Fibroblast of lung (primary cell): ENCODE data around the gene MAP1B. TPM values are rescaled to one million over a fixed set of nuclear protein-coding genes. Genes with fewer than 3 reads are reported as not detected.

Experiments
- DNase-seq, 2 donors: peaks; one replicate each; pipeline versions ENCODE4 v3.0.0 to v3.0.0-alpha.2; 2010; ENCODE audit warnings: low read depth in 2 of 2
- H2AFZ ChIP-seq: 2 replicates; pipeline ENCODE4 v1.5.1; 2012; ENCODE audit warnings: low read length, control low read depth, inconsistent platforms
- H3K27ac ChIP-seq: 2 replicates; pipeline ENCODE4 v1.5.1; 2011; ENCODE audit warnings: low read length, control low read depth; ENCODE audit not compliant: insufficient read depth
- H3K27me3 ChIP-seq: 2 replicates; pipeline ENCODE4 v1.5.1; 2011; ENCODE audit warnings: mild to moderate bottlenecking, low read length; ENCODE audit not compliant: control insufficient read depth, insufficient read depth
- H3K36me3 ChIP-seq: 2 replicates; pipeline ENCODE4 v1.5.1; 2011; ENCODE audit warnings: low read length; ENCODE audit not compliant: control insufficient read depth, insufficient read depth
- H3K4me1 ChIP-seq: 2 replicates; pipeline ENCODE4 v1.5.1; 2011; ENCODE audit warnings: low read length; ENCODE audit not compliant: control insufficient read depth, insufficient read depth; ENCODE audit errors: extremely low read depth
- H3K4me2 ChIP-seq: 2 replicates; pipeline ENCODE4 v1.5.1; 2011; ENCODE audit warnings: low read length, control low read depth; ENCODE audit not compliant: insufficient read depth; ENCODE audit errors: extremely low read depth
- H3K4me3 ChIP-seq, 4 experiments: fragments of 200-600 bp in 1 of 4; sonication (generic) in 1 of 4; replicated peaks in 1 of 4; 2 replicates each; pipeline ENCODE4 v1.5.1; 2011 to 2016; ENCODE audit warnings: low read length in 4 of 4, low read depth in 3 of 4, mild to moderate bottlenecking in 3 of 4, control low read depth in 2 of 4, inconsistent platforms in 1 of 4, mixed read lengths in 1 of 4; ENCODE audit not compliant: insufficient read depth in 1 of 4; ENCODE audit errors: control extremely low read depth in 1 of 4
- H3K79me2 ChIP-seq: 2 replicates; pipeline ENCODE4 v1.5.1; 2012; ENCODE audit warnings: mild to moderate bottlenecking, low read length, inconsistent platforms; ENCODE audit not compliant: control insufficient read depth, insufficient read depth
- H3K9ac ChIP-seq: 2 replicates; pipeline ENCODE4 v1.5.1; 2011; ENCODE audit warnings: mild to moderate bottlenecking, low read length, control low read depth; ENCODE audit not compliant: insufficient read depth
- H3K9me3 ChIP-seq: 2 replicates; pipeline ENCODE4 v1.5.1; 2012; ENCODE audit warnings: low read depth, low read length; ENCODE audit not compliant: control insufficient read depth, insufficient read depth
- H4K20me1 ChIP-seq: 2 replicates; pipeline ENCODE4 v1.5.1; 2011; ENCODE audit warnings: low read length; ENCODE audit not compliant: control insufficient read depth, insufficient read depth; ENCODE audit errors: extremely low read depth
- EZH2 ChIP-seq: IDR thresholded peaks from 2 replicates; pipeline ENCODE4 v1.5.1; 2012; ENCODE audit warnings: low read length, control low read depth, mild to moderate bottlenecking; ENCODE audit errors: missing control alignments
- polyA plus RNA-seq, 2 donors: library from polyadenylated mRNA; depleted of rRNA in 1 of 2; stranded (reverse) in 1 of 2; unstranded in 1 of 2; fragments of >200 nt; gene quantifications; 2 replicates each; pipeline ENCODE4 v1.2.1, GENCODE V29; 2011 to 2012; ENCODE audit warnings: missing spikeins in 1 of 2
- total RNA-seq: library from RNA; depleted of rRNA; stranded (reverse); fragments of >200 nt; gene quantifications from 2 replicates; pipeline ENCODE4 v1.2.1, GENCODE V29; 2014
- TF ChIP-seq, protein P1 (sequence below), 2 donors: IDR thresholded peaks in 1 of 2; conservative IDR thresholded peaks in 1 of 2; 1 replicate in 1 of 2; 2 replicates in 1 of 2; pipeline ENCODE4 v1.5.1; 2011 to 2012; ENCODE audit warnings: low read length in 2 of 2, control low read depth in 1 of 2, inconsistent platforms in 1 of 2, low read depth in 1 of 2, mild to moderate bottlenecking in 1 of 2

MAP1B gene
- total and polyA plus RNA-seq, 2 donors (not counting 1 experiment from before 2014, with no cell fraction given) = 83.4 to 109 TPM

DNA sequence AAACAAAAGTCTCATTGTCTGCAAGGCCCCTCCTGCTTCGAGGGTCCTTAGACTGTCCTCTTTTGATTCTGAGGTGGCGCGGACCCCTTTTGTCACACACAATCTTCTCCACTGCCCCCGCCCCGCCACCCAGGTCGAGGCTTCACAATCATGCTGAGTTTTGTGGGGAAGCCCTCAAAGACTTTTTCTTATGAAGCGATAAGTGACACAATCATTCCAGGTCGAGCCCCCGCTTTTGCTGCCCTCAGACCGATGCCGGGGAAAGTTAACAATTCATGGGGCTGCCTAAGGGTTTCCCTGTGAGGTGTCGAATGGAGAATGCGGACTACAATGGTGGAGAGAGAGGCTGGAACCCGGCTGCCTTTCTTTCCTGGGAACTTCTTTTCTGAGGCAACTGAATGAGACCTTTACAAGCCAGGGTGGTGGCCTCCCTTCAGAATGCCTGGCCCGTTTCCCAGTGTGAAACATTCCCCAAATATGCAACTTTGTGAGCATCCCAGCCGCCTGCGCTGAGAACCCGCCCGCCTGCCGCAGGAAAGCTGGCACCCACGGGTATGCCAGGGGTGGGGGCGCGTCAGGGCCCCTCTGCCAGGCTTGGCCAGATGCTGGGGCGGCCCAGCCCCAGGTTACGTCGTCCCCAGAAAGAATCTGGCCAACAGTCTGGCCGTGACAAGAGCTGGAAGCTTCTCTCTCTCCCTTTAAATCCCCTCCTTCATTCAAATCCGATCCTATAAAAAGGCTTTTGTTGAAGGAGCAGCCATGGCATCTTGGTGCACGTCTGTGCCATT, 71.9 kb downstream of the MAP1B start:
- Histone ChIP-seq H3K4me1 (peaks cover 10% of the 10 kb centered on the region), H3K36me3 (peaks cover 8% of the 10 kb centered on the region), H3K9ac (peak overlapping the region; percentile 29), H2AFZ (no peak overlapping the region), H3K79me2 (peaks cover 16% of the 10 kb centered on the region), H3K9me3 (no peaks in the 10 kb centered on the region), H4K20me1 (no peaks in the 10 kb centered on the region), H3K27me3 (no peaks in the 10 kb centered on the region), H3K4me2 (peak overlapping the region; percentile 81), H3K27ac (peak overlapping the region; percentile 77), H3K4me3 (peak overlapping the region in 2 of 4 experiments; percentile 4 to 38)
- peak; percentile 91 to 94 for DNase-seq
- no peak for TF ChIP-seq EZH2
- TF ChIP-seq, protein P1, sequence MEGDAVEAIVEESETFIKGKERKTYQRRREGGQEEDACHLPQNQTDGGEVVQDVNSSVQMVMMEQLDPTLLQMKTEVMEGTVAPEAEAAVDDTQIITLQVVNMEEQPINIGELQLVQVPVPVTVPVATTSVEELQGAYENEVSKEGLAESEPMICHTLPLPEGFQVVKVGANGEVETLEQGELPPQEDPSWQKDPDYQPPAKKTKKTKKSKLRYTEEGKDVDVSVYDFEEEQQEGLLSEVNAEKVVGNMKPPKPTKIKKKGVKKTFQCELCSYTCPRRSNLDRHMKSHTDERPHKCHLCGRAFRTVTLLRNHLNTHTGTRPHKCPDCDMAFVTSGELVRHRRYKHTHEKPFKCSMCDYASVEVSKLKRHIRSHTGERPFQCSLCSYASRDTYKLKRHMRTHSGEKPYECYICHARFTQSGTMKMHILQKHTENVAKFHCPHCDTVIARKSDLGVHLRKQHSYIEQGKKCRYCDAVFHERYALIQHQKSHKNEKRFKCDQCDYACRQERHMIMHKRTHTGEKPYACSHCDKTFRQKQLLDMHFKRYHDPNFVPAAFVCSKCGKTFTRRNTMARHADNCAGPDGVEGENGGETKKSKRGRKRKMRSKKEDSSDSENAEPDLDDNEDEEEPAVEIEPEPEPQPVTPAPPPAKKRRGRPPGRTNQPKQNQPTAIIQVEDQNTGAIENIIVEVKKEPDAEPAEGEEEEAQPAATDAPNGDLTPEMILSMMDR (conservative IDR thresholded peaks at IDR 0.05 in 1 of 2, IDR thresholded peaks at IDR 0.05 in 1 of 2; ENCODE audit: low read depth in 1 of 2, low read length in 2 of 2) = no peak

DNA sequence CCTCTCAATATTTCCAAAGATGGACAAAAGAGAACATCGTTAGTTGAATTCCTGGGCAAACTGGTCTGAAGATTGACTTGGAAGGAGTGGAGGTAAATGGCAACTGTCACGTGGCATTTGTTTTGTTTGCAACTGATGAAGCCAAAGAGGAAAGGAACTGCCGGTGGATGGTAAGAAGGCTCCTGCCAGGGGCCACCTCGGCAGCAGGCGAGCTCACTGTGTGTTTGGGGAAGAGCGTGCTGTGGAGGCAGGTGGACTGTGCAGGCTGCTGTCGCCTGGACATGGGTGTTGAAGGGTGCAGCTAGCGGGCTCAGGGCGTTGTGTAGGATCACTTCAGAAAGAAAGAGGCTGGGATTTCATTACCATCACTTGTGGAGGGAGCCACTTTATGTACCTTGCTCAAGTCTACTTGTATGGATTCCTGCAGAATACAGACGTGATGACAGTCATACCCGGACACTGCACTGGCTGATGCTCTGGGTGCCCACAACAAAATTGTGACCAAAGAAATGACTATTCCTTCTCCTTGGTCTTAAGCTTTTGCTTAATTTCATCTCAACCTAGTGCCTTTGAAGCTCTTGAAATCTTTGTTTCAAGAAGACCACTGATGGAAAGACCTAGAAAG, 72.7 kb downstream of the MAP1B start:
- Histone ChIP-seq H3K4me3 (peak overlapping the region in 2 of 4 experiments; percentile 4 to 38), H3K9me3 (no peaks in the 10 kb centered on the region), H3K79me2 (peaks cover 16% of the 10 kb centered on the region), H3K36me3 (peaks cover 8% of the 10 kb centered on the region), H3K4me1 (peaks cover 10% of the 10 kb centered on the region), H4K20me1 (no peaks in the 10 kb centered on the region), H3K27me3 (no peaks in the 10 kb centered on the region), H3K9ac (peak overlapping the region; percentile 29), H3K27ac (peak overlapping the region; percentile 77), H3K4me2 (peak overlapping the region; percentile 81), H2AFZ (no peak overlapping the region)
- DNase-seq = peak in 1 of 2 donors; percentile 48
- no peak for TF ChIP-seq EZH2
- TF ChIP-seq, protein P1 (conservative IDR thresholded peaks at IDR 0.05 in 1 of 2, IDR thresholded peaks at IDR 0.05 in 1 of 2; ENCODE audit: low read depth in 1 of 2, low read length in 2 of 2) = no peak

DNA sequence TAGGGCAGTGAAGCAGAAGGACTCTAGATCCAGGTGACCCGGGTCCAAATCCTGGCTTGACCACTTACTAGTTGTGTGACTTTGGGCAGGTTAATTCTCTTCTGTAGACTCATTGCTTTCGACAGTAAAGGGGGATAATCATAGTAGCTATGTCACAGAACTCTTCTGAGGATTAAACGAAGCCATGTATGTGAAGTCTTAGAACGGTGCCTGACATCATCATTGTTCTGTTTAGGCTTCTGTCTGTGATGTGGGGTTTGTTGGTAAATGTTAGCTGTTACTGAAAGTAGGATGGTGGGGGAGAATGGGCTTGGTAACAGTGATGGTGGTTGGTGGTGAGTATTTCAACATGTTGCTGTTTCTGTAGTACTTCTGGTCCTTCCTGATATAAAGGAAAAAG, 73.7 kb downstream of the MAP1B start:
- Histone ChIP-seq H3K4me3 (no peak overlapping the region), H3K27ac (no peak overlapping the region)
- TF ChIP-seq, protein P1 (conservative IDR thresholded peaks at IDR 0.05 in 1 of 2, IDR thresholded peaks at IDR 0.05 in 1 of 2; ENCODE audit: low read depth in 1 of 2, low read length in 2 of 2) = no peak
- TF ChIP-seq EZH2 = no peak

More for the DNA sequence above, 73.7 kb downstream of the MAP1B start:
- Histone ChIP-seq H3K36me3 (peaks cover 8% of the 10 kb centered on the region), H3K27me3 (no peaks in the 10 kb centered on the region), H3K9ac (no peak overlapping the region), H3K4me2 (no peak overlapping the region), H2AFZ (no peak overlapping the region), H3K4me1 (peaks cover 10% of the 10 kb centered on the region), H3K9me3 (no peaks in the 10 kb centered on the region), H3K79me2 (peaks cover 16% of the 10 kb centered on the region), H4K20me1 (no peaks in the 10 kb centered on the region)
- DNase-seq = no peak
